GM19099 (cell line): ENCODE measurements around the gene SRSF10.

ENCODE experiments used
- POLR2A ChIP-seq: IDR thresholded peaks from 3 replicates; pipeline ENCODE4 v1.6.1; 2011; ENCODE audit warnings: low read depth; ENCODE audit not compliant: insufficient read length; ENCODE audit errors: extremely low read depth

SRSF10 gene

GRCh38 chr1:23925279-23925678 is 54.8 kb downstream of the SRSF10 start:
- TF ChIP-seq POLR2A = no peak

GRCh38 chr1:23924601-23925000 is 55.5 kb downstream of the SRSF10 start:
- no peak for TF ChIP-seq POLR2A

GRCh38 chr1:23923592-23924499 is 56.3 kb downstream of the SRSF10 start:
- no peak for TF ChIP-seq POLR2A

- no peak for TF ChIP-seq POLR2A
Observed at GRCh38 chr1:23922321-23922943, 57.7 kb downstream of the SRSF10 start.

GRCh38 chr1:23916209-23917131 is 63.7 kb downstream of the SRSF10 start:
- TF ChIP-seq POLR2A = no peak

GRCh38 chr1:23915466-23915865 is 64.7 kb downstream of the SRSF10 start:
- TF ChIP-seq POLR2A = no peak

GRCh38 chr1:23914921-23915320 is 65.2 kb downstream of the SRSF10 start:
- TF ChIP-seq POLR2A = no peak
